ENCODE results near the gene MALT1. TPM values are rescaled to one million over a fixed set of nuclear protein-coding genes. Genes with fewer than 3 reads are reported as not detected.

Gene MALT1
- total RNA-seq, 2 experiments from 2014 or later, result 14.4 to 18.5 TPM

DNA sequence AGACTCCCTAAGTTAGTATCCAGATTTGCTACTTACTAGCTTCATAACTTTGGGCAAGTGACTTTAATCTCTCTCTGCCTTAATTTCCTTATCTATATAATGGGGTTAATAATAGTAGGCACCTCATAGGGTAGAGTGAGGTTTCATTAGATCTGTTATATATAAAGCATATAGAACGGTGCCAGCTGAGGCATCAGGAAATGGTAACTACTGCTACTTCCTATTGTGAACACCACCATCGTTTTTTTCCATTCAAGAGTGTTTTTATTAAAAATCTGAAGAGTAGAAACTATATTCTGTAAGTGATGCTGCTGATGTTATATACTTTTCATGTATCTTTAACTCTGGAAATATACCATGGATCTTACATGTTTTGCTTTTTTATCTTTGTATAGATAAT lies 44.3 kb downstream of the MALT1 start:
- peaks cover 29% of the 10 kb centered on the region for H3K4me1 ChIP-seq (ENCODE audit: insufficient read depth, low read length, poor library complexity, severe bottlenecking)
- no peaks in the 10 kb centered on the region for H4K20me1 ChIP-seq (ENCODE audit: insufficient read depth, low read length)
- CTCF ChIA-PET (ENCODE audit: unreplicated experiment), result no interaction called here
- peaks cover 4% of the 10 kb centered on the region; the same call in 1 of the 2 replicates for H3K36me3 ChIP-seq (ENCODE audit: insufficient read depth, low read length)
- H3K9me3 ChIP-seq (ENCODE audit: low read length), result no peaks in the 10 kb centered on the region
- no peaks in the 10 kb centered on the region for H3K79me2 ChIP-seq (ENCODE audit: insufficient read depth, low read depth, low read length)
- BruUV-seq (replicated peaks), result no TSS peak
- intact Hi-C loops (cut with micrococcal nuclease; ENCODE audit: unreplicated experiment), result no loop called here
- no peak overlapping the region for H3K4me3 ChIP-seq (ENCODE audit: low read depth, low read length, poor library complexity, severe bottlenecking)
- peak overlapping the region; percentile 28 for H3K27ac ChIP-seq (ENCODE audit: low read depth, low read length, poor library complexity, severe bottlenecking)
- no peaks in the 10 kb centered on the region for H3K9me2 ChIP-seq (ENCODE audit: insufficient read depth, low read length)
- TF ChIP-seq, protein P1, sequence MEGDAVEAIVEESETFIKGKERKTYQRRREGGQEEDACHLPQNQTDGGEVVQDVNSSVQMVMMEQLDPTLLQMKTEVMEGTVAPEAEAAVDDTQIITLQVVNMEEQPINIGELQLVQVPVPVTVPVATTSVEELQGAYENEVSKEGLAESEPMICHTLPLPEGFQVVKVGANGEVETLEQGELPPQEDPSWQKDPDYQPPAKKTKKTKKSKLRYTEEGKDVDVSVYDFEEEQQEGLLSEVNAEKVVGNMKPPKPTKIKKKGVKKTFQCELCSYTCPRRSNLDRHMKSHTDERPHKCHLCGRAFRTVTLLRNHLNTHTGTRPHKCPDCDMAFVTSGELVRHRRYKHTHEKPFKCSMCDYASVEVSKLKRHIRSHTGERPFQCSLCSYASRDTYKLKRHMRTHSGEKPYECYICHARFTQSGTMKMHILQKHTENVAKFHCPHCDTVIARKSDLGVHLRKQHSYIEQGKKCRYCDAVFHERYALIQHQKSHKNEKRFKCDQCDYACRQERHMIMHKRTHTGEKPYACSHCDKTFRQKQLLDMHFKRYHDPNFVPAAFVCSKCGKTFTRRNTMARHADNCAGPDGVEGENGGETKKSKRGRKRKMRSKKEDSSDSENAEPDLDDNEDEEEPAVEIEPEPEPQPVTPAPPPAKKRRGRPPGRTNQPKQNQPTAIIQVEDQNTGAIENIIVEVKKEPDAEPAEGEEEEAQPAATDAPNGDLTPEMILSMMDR (conservative IDR thresholded peaks at IDR 0.05; ENCODE audit: low read length), result no peak
- no peak overlapping the region for H2AFZ ChIP-seq (ENCODE audit: low read length)
- peak overlapping the region; percentile 53 for H3K4me2 ChIP-seq (ENCODE audit: low read length)
- DNase-seq (ENCODE audit: low spot score), result peak; percentile 3
- POLR2A ChIA-PET, result no interaction called here

DNA sequence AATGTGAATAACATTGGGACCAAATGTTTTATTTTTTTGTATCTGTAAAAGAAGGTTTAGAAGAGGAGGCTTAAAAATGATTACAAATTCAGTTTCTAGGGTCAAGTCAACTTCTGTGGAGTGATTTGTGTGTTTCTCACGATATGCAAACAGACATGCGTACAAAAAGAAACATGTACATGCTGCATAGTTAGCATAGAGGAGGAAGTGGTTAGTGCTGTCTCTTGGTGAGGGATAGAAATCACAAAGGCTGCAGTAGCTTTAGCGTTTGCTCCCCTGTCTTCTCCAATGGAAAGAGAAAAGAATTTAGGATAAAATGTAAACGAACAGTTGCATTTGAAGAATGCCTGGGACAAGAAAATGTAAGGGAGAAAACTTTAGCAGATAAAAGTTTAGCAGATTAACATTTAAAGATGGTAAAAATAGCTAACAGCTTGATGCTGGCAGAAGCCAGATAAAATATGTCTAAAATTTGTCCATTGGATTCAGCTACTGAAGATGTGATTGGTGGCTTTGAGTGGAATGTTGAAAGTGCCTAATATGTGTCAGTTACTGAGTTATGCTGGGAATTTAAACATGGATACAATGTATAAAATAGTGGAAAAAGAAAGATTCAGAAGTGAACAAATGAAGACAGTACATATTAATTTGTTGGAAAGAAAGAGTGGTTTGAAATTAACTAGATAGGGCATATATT lies 44.9 kb downstream of the MALT1 start:
- no peaks in the 10 kb centered on the region for H3K9me3 ChIP-seq (ENCODE audit: low read length)
- no TSS peak for BruUV-seq (replicated peaks)
- H2AFZ ChIP-seq (ENCODE audit: low read length), result no peak overlapping the region
- no peaks in the 10 kb centered on the region for H3K79me2 ChIP-seq (ENCODE audit: insufficient read depth, low read depth, low read length)
- intact Hi-C loops (cut with micrococcal nuclease; ENCODE audit: unreplicated experiment), result no loop called here
- ChIA-PET POLR2A (no interaction called here), CTCF (ENCODE audit: unreplicated experiment) (no interaction called here)
- H3K4me2 ChIP-seq (ENCODE audit: low read length), result peak overlapping the region; percentile 53
- DNase-seq (ENCODE audit: low spot score), result peak; percentile 11
- TF ChIP-seq EZH2phosphoT487 (IDR thresholded peaks at IDR 0.05; ENCODE audit: borderline replicate concordance, low read depth, low read length), result no peak
- TF ChIP-seq, protein P1 (conservative IDR thresholded peaks at IDR 0.05; ENCODE audit: low read length), result no peak
- no peaks in the 10 kb centered on the region for H3K9me2 ChIP-seq (ENCODE audit: insufficient read depth, low read length)
- H3K36me3 ChIP-seq (ENCODE audit: insufficient read depth, low read length), result peaks cover 4% of the 10 kb centered on the region; the same call in 1 of the 2 replicates
- H3K4me1 ChIP-seq (ENCODE audit: insufficient read depth, low read length, poor library complexity, severe bottlenecking), result peaks cover 29% of the 10 kb centered on the region
- H3K4me3 ChIP-seq (ENCODE audit: low read depth, low read length, poor library complexity, severe bottlenecking), result no peak overlapping the region
- peak overlapping the region; percentile 28 for H3K27ac ChIP-seq (ENCODE audit: low read depth, low read length, poor library complexity, severe bottlenecking)
- no peaks in the 10 kb centered on the region for H4K20me1 ChIP-seq (ENCODE audit: insufficient read depth, low read length)

DNA sequence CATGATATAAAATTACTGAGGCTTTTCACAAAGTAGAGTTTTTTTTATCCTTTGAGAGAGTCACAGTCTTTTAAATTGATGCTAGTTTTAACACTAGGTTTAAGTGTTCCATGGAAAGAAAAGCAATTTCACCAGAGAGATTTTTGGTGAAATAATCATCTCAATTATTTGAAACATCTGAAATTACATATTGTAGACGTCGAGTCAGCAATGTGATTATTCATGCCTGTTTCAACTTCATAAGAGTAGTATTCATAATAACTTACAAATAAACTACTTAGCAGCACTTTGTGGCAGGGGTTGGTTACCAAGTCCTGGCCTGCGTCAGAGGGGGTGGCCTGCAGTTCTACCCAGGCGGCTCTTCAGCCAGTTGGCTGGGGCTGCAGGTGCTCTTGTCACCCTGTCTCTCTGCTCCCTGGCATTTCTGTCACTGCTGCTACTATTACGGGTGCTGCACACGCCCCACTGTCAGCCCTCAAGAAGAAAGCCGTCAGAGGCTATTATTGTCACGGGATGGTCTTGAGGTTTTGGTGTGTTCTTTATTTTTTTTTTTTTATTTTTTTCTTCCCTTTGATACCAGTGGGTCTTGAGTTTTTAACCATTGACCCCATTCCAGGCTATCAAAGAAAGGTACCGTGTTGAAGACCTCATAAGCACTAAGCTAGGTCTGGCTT lies 50.4 kb downstream of the MALT1 start:
- Histone ChIP-seq H3K4me2 (ENCODE audit: low read length) (no peak overlapping the region), H3K36me3 (ENCODE audit: insufficient read depth, low read length) (no peaks in the 10 kb centered on the region; the same call in 1 of the 2 replicates), H2AFZ (ENCODE audit: low read length) (no peak overlapping the region), H3K4me1 (ENCODE audit: insufficient read depth, low read length, poor library complexity, severe bottlenecking) (no peaks in the 10 kb centered on the region), H4K20me1 (ENCODE audit: insufficient read depth, low read length) (no peaks in the 10 kb centered on the region), H3K79me2 (ENCODE audit: insufficient read depth, low read depth, low read length) (no peaks in the 10 kb centered on the region), H3K27ac (ENCODE audit: low read depth, low read length, poor library complexity, severe bottlenecking) (no peak overlapping the region), H3K4me3 (ENCODE audit: low read depth, low read length, poor library complexity, severe bottlenecking) (no peak overlapping the region), H3K9me2 (ENCODE audit: insufficient read depth, low read length) (no peaks in the 10 kb centered on the region), H3K9me3 (ENCODE audit: low read length) (no peaks in the 10 kb centered on the region)
- CTCF ChIA-PET (ENCODE audit: unreplicated experiment), result no interaction called here
- BruUV-seq (replicated peaks), result no TSS peak
- no peak for TF ChIP-seq EZH2phosphoT487 (IDR thresholded peaks at IDR 0.05; ENCODE audit: borderline replicate concordance, low read depth, low read length)
- TF ChIP-seq, protein P1 (conservative IDR thresholded peaks at IDR 0.05; ENCODE audit: low read length), result no peak
- intact Hi-C loops (cut with micrococcal nuclease; ENCODE audit: unreplicated experiment), result no loop called here
- POLR2A ChIA-PET, result no interaction called here
- no peak for DNase-seq (ENCODE audit: low spot score)

All from OCI-LY7 (cell line).